HG03378 (cell line): ENCODE data around the gene ANKRD55.
"Not testable (repeated sequence)": the region's sequence is repeated elsewhere in the genome, so short reads cannot be mapped to it uniquely, and the experiment has no call there.

Source experiments
- ATAC-seq: cut with Tn5 transposase; IDR thresholded peaks from one replicate; pipeline ENCODE4 v1.9.1; 2021; ENCODE audit warnings: mild to moderate bottlenecking, moderate library complexity; ENCODE audit not compliant: unreplicated experiment

The ANKRD55 gene

GRCh38 chr5:56170557-56170956 lies 62.6 kb downstream of the ANKRD55 start:
- no peak for ATAC-seq

- ATAC-seq, result no peak
Measured at GRCh38 chr5:56169949-56170348, 63.2 kb downstream of the ANKRD55 start.

GRCh38 chr5:56169281-56169680 lies 63.8 kb downstream of the ANKRD55 start:
- no peak for ATAC-seq

- ATAC-seq, result no peak
Measured at GRCh38 chr5:56168066-56168478, 65.1 kb downstream of the ANKRD55 start.

- no peak for ATAC-seq
Measured at GRCh38 chr5:56167519-56167918, 65.6 kb downstream of the ANKRD55 start.

GRCh38 chr5:56166671-56167385 lies 66.3 kb downstream of the ANKRD55 start:
- no peak for ATAC-seq

GRCh38 chr5:56164376-56164775 lies 68.8 kb downstream of the ANKRD55 start:
- no peak for ATAC-seq

- ATAC-seq, result no peak
Measured at GRCh38 chr5:56161927-56162326, 71.2 kb downstream of the ANKRD55 start.

- no peak for ATAC-seq
Measured at GRCh38 chr5:56161439-56161823, 71.7 kb downstream of the ANKRD55 start.

GRCh38 chr5:56160723-56161438 lies 72.2 kb downstream of the ANKRD55 start:
- ATAC-seq, result no peak

GRCh38 chr5:56159521-56159947 lies 73.6 kb downstream of the ANKRD55 start:
- no peak for ATAC-seq

- ATAC-seq, result no peak
Measured at GRCh38 chr5:56158331-56158960, 74.7 kb downstream of the ANKRD55 start.

GRCh38 chr5:56157191-56157621 lies 75.9 kb downstream of the ANKRD55 start:
- ATAC-seq, result not testable (repeated sequence)

GRCh38 chr5:56156585-56157190 lies 76.4 kb downstream of the ANKRD55 start:
- peak; percentile 52 for ATAC-seq

- ATAC-seq, result peak; percentile 5
Measured at GRCh38 chr5:56155992-56156584, 77.0 kb downstream of the ANKRD55 start.

- ATAC-seq, result no peak
Measured at GRCh38 chr5:56154732-56155484, 78.2 kb downstream of the ANKRD55 start.

GRCh38 chr5:56152437-56152836 lies 80.7 kb downstream of the ANKRD55 start:
- ATAC-seq, result no peak

GRCh38 chr5:56150756-56151155 lies 82.4 kb downstream of the ANKRD55 start:
- not testable (repeated sequence) for ATAC-seq

GRCh38 chr5:56148453-56148971 lies 84.6 kb downstream of the ANKRD55 start:
- peak; percentile 86 for ATAC-seq

- ATAC-seq, result no peak
Measured at GRCh38 chr5:56147659-56148230, 85.4 kb downstream of the ANKRD55 start.
